HG03095 (cell line): ENCODE data around the gene APOBEC3F.
"Not testable (repeated sequence)": the region's sequence is repeated elsewhere in the genome, so short reads cannot be mapped to it uniquely, and the experiment has no call there.

Source experiments
- ATAC-seq: cut with Tn5 transposase; IDR thresholded peaks from one replicate; pipeline ENCODE4 v1.9.1; 2021; ENCODE audit warnings: moderate library complexity; ENCODE audit not compliant: unreplicated experiment

APOBEC3F gene

GRCh38 chr22:39040538-39041296 lies at the start of gene APOBEC3F:
TSS of gene APOBEC3F (plus strand) at chr22:39040864. CDS start at chr22:39040961, 97 bp downstream.
- ATAC-seq: peak; percentile 83

GRCh38 chr22:38992871-38993371 lies 47.7 kb upstream of the APOBEC3F start:
- ATAC-seq: not testable (repeated sequence)

DNA sequence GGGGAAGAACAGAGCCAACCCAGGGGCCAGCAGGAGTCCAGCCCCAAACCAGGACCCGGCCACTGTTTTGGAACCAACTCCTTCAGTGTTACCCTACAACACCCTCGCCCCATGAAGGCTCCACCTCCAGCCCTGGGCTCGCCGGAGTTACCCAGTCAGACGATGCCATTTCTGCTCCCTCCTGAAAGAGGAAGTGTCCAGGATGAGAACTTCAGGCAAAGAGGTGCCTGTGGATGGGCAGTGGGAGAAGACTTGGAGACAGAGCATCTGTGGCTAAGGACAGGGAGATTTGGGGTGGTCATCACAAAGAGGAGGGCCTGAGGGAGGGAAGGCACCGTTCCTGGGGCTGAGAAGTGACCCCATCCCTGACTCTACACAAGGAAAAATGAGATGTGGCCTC lies 44.6 kb upstream of the APOBEC3F start:
- ATAC-seq: no peak

DNA sequence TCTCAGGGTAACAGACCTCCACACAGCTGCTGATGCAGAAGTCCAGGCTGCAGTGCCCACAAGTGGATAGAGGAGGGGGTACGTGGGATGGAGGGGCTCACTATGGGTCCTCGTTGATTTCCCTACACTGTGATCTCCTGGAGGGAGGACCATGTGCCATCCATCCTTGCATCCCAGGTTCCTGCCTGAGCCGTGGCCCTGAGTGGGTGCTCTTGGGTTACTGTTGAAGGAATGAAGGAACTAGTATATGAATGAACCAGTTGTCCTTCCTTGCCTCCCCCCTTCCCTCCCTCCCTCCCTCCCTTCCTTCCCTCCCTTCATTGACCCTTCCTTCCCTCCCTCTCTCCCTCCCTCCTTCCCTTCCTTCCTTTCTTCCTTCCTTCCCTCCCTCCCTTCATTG lies 43.1 kb upstream of the APOBEC3F start:
- no peak for ATAC-seq

DNA sequence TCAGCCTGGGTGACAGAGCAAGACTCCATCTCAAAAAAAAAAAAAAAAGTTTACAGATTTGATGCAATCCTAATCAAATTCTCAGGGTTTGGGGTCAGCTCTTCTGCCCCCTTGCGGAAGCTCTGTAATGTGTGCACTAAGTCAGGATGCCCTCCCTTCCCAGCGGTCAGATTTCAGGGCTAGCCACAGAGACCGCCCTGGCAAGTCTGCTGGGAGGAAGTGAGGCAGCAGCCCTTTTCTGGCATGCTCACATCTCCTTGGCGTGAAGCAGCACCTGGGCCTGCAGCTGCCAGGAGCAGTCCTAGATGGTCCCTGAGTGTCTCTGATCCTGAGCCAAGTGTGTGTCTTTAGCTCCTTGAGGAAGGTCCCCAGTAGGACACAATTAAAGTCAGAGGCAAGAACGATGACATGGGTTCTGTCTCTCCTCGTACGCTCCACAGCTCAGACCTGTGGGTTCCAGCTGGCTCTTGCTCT lies 37.5 kb upstream of the APOBEC3F start:
- no peak for ATAC-seq

DNA sequence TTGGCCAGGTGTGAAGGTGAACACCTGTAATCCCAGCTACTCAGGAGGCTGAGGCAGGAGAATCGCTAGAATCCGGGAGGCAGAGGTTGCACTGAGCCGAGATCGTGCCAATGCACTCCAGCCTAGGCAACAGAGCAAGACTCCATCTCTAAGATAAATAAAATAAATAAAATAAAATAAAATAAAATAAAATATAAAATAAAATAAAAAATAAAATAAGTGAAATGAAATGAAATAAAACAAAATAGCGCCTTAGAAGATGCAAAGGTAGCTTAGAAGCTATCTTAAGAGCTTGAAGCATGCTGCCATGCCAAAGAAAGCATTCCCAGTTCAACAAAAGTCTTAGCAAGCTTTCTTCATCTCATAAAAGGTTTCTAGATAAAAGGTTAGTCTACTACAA lies 33.5 kb upstream of the APOBEC3F start:
- ATAC-seq: no peak

- not testable (repeated sequence) for ATAC-seq
These were observed 32.3 kb upstream of the APOBEC3F start for GRCh38 chr22:39008271-39008850.

GRCh38 chr22:39010946-39011345 lies 29.7 kb upstream of the APOBEC3F start:
- ATAC-seq: no peak

- no peak for ATAC-seq
These were observed 27.8 kb upstream of the APOBEC3F start for GRCh38 chr22:39012533-39013511.

GRCh38 chr22:39013561-39013941 lies 27.1 kb upstream of the APOBEC3F start:
- not testable (repeated sequence) for ATAC-seq

DNA sequence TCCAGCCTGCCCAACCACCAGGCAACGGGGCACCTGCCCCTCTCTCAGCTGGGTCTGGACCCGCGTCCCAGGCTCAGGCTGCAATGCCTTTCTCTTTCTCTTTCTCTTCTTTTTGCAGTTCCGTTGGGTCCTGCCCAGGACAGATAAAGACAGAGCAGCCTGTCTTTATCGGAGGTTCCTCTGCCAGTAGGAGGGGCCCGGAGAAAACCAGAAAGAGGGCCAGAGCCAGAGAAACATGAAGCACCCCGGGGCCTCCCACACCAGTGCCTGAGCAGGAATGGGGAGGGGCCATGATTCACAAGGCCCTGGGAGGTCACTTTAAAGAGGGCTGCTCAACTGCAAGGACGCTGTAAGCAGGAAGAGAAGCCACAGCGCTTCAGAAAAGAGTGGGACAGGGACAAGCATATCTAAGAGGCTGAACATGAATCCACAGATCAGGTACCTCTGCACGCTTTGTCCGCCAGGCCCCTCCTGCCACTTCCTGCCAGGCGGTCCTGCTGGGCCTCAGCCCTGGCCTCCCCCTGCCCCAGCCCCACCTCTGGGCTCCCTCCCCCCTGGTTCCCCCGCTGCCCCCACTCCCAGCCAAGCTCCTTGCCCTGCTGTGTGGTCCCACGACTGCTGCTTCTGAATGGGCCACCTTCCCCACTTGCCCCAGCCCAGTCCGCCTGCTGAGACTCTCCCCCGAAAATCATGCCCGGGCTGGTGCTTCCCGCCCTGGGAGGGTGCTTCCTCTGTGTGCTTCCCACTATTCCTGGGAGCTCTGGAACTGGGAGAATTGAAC lies 26.5 kb upstream of the APOBEC3F start, which contains the start of gene APOBEC3C:
Gene APOBEC3C (plus strand): TSS at position 316 of the 781 bp plus-strand sequence. CDS start 106 bp downstream, at position 422.
- ATAC-seq: no peak

- ATAC-seq: not testable (repeated sequence)
These were observed 25.9 kb upstream of the APOBEC3F start for GRCh38 chr22:39014723-39015121.

DNA sequence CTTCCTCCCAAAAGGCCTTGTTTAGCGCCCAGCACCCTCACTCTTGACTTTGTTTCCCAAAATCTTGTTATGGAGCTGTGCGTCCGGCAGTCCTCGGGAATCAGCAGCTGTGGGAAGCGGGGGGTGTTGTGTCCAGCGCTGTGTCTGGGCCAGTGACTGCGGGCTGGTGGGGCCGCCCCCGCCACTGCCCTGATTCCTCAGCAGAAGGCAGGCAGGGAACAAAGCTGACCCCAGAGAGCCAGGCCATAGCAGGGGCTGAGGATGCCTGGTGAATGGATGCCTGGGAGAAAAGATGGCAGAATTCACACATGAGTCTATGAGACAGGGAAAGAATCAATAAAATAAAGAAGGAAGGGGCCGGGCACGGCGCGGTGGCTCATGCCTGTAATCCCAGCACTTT lies 24.1 kb upstream of the APOBEC3F start:
- no peak for ATAC-seq

GRCh38 chr22:39017596-39018365 lies 22.9 kb upstream of the APOBEC3F start:
- ATAC-seq: no peak

DNA sequence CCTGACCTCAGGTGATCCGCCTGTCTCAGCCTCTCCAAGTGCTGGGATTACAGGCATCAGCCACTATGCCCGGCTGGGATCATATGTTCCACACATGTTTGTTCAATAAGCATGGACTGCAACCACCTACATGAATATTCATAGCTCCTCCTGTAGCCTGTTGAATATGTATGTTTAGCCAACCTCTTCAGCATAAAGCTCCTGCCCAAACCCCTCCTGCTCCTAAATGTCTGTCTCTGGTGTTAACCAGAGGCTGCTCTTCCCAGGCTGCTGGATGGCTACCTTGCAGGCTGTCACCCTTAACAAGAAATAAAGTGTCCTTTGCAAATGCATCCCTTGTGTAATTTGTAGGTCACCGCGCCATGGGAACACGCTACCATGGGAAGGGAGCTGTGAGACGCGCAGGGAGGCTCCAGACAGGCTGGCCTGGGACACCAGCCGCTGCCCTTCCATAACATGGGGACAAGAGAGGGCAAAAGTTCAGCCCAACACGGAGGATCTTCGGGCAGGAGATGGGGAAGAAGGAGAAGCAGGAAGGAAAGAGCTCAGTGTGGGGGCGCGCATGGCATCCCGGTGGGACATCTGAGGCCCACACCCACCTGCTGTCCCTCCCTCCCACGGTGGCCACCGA lies 20.5 kb upstream of the APOBEC3F start:
- not testable (repeated sequence) for ATAC-seq

DNA sequence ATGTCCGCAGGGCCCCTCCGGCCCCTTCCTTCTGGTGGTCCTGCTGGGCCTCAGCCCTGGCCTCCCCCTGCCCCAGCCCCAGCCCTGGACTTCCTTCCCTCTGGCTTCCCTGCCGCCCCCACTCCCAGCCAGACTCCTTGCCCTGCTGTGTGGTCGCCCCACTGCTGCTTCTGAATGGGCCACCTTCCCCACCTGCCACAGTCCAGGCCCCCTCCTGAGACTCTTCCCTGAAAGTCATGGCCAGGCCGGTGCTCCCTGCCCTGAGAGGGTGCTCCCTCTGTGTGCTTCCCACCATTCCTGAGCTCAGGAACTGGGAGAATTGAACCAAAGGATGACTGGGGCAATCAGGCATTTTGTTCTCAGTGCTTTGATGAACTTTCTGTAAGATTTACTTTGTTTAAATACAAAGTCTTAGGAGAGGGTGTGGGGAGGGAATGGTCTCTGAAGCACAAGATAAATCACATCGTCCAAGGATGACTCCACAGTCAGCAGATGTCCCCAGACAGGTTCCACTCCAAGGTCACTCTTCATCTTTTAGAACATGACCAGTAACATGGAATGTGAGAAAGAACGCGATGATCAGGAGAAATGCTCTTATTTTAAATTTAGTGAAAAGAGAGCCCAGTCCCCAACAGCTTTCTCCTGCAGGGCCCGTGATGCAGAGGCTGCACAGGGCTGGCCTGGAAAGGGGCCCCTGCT lies 19.0 kb upstream of the APOBEC3F start:
- no peak for ATAC-seq

GRCh38 chr22:39024519-39025308 lies 15.9 kb upstream of the APOBEC3F start:
- ATAC-seq: no peak
